GM23338 (cell line): ENCODE results near the gene RBL1. TPM values are rescaled to one million over a fixed set of nuclear protein-coding genes. Genes with fewer than 3 reads are reported as not detected.
"Not testable (repeated sequence)": the region's sequence is repeated elsewhere in the genome, so short reads cannot be mapped to it uniquely, and the experiment has no call there.

ENCODE experiments used
- ATAC-seq: fragments of 200-7000 bp; cut with Tn5 transposase; 3 replicates; pipeline ENCODE4 v1.9.1; 2020
- DNase-seq: peaks from one replicate; pipeline ENCODE4 v3.0.0-alpha.2; 2015; ENCODE audit warnings: low spot score
- H2AFZ ChIP-seq: fragments of 200-600 bp; sonication (generic); 2 replicates; pipeline ENCODE4 v1.8.0; 2016; ENCODE audit warnings: antibody characterized with exemption, mild to moderate bottlenecking, moderate library complexity
- H3F3A ChIP-seq: fragments of 200-600 bp; sonication (generic); replicated peaks from 2 replicates; pipeline ENCODE4 v1.8.0; 2017; ENCODE audit warnings: antibody characterized with exemption, mixed run types, low read depth
- H3K27ac ChIP-seq: fragments of 200-600 bp; sonication (generic); 2 replicates; pipeline ENCODE4 v1.6.1; 2016; ENCODE audit warnings: low read depth
- H3K27me3 ChIP-seq: fragments of 200-600 bp; sonication (generic); 2 replicates; pipeline ENCODE4 v1.8.0; 2016; ENCODE audit warnings: mild to moderate bottlenecking, mixed run types, moderate library complexity; ENCODE audit not compliant: insufficient read depth
- H3K36me3 ChIP-seq: fragments of 200-600 bp; sonication (generic); 2 replicates; pipeline ENCODE4 v1.8.0; 2016; ENCODE audit warnings: mild to moderate bottlenecking; ENCODE audit not compliant: insufficient read depth
- H3K4me1 ChIP-seq: fragments of 200-600 bp; sonication (generic); 2 replicates; pipeline ENCODE4 v1.8.0; 2016; ENCODE audit warnings: mild to moderate bottlenecking, moderate library complexity; ENCODE audit not compliant: insufficient read depth
- H3K4me2 ChIP-seq: fragments of 200-600 bp; sonication (generic); 2 replicates; pipeline ENCODE4 v1.7.1; 2017; ENCODE audit warnings: mixed run types
- H3K4me3 ChIP-seq: fragments of 200-600 bp; sonication (generic); 2 replicates; pipeline ENCODE4 v1.6.1; 2016; ENCODE audit warnings: mixed run types
- H3K79me2 ChIP-seq: fragments of 200-600 bp; sonication (generic); replicated peaks from 2 replicates; pipeline ENCODE4 v1.8.0; 2017; ENCODE audit warnings: mild to moderate bottlenecking; ENCODE audit not compliant: insufficient read depth
- H3K9me2 ChIP-seq: fragments of 200-600 bp; sonication (generic); 2 replicates; pipeline ENCODE4 v1.8.0; 2017; ENCODE audit not compliant: insufficient read depth
- H4K20me1 ChIP-seq: fragments of 200-600 bp; sonication (generic); replicated peaks from 2 replicates; pipeline ENCODE4 v1.8.0; 2017; ENCODE audit warnings: mild to moderate bottlenecking; ENCODE audit not compliant: insufficient read depth
- H3K27ac Mint-ChIP-seq: 2 replicates; pipeline ENCODE4 v1.8.0; 2020; ENCODE audit warnings: inconsistent platforms, mild to moderate bottlenecking, moderate library complexity, mixed read lengths
- H3K27me3 Mint-ChIP-seq: 3 replicates; pipeline ENCODE4 v1.8.0; 2022; ENCODE audit warnings: low read depth, mild to moderate bottlenecking, moderate library complexity, mixed read lengths, inconsistent platforms; ENCODE audit not compliant: insufficient read depth, poor library complexity
- H3K36me3 Mint-ChIP-seq: 3 replicates; pipeline ENCODE4 v1.8.0; 2021; ENCODE audit warnings: low read depth, mild to moderate bottlenecking, inconsistent platforms, moderate library complexity, mixed read lengths
- H3K4me1 Mint-ChIP-seq: 3 replicates; pipeline ENCODE4 v1.8.0; 2020; ENCODE audit warnings: mild to moderate bottlenecking, inconsistent platforms, mixed read lengths
- H3K4me3 Mint-ChIP-seq: 3 replicates; pipeline ENCODE4 v1.8.0; 2021; ENCODE audit warnings: moderate library complexity, mild to moderate bottlenecking, inconsistent platforms, mixed read lengths
- H3K9me3 Mint-ChIP-seq: 3 replicates; pipeline ENCODE4 v1.8.0; 2020; ENCODE audit warnings: moderate library complexity, mild to moderate bottlenecking, inconsistent platforms, mixed read lengths
- EZH2 ChIP-seq: fragments of 200-600 bp; sonication (generic); IDR thresholded peaks from one replicate; pipeline ENCODE4 v1.8.0; 2017; ENCODE audit warnings: antibody characterized with exemption, mild to moderate bottlenecking, low read depth; ENCODE audit not compliant: unreplicated experiment
- JUNB ChIP-seq: IDR thresholded peaks from one replicate; pipeline ENCODE4 v1.6.1; 2016; ENCODE audit warnings: antibody characterized with exemption; ENCODE audit not compliant: unreplicated experiment
- NANOG ChIP-seq: IDR thresholded peaks from 2 replicates; pipeline ENCODE4 v1.6.1; 2016; ENCODE audit warnings: antibody characterized with exemption, borderline replicate concordance
- STAT1 ChIP-seq: IDR thresholded peaks from one replicate; pipeline ENCODE4 v1.6.1; 2016; ENCODE audit warnings: antibody characterized with exemption; ENCODE audit not compliant: unreplicated experiment
- ZNF114 ChIP-seq: fragments of 250-450 bp; sonication (Bioruptor Pico); IDR thresholded peaks from 2 replicates; pipeline ENCODE4 v1.5.0; 2020; ENCODE audit warnings: mild to moderate bottlenecking, moderate library complexity
- polyA plus RNA-seq: library from polyadenylated mRNA; unstranded; fragments of >200 nt; fragmentation: Nextera tagmentation; extraction: Ambion mirVana; gene quantifications from 2 replicates; pipeline ENCODE4 v1.2.1, GENCODE V29; 2016
- total RNA-seq: library from RNA; depleted of rRNA; stranded (reverse); fragments of >200 nt; shearing (Covaris generic); gene quantifications from 2 replicates; pipeline ENCODE4 v1.2.3, GENCODE V29; 2014
- TF ChIP-seq, protein P1 (sequence below): IDR thresholded peaks from one replicate; pipeline ENCODE4 v1.6.1; 2018; ENCODE audit warnings: antibody characterized with exemption; ENCODE audit not compliant: unreplicated experiment
- TF ChIP-seq, protein P2 (sequence below), 2 experiments: fragments of 200-600 bp in 1 of 2; sonication (generic) in 1 of 2; conservative IDR thresholded peaks; 2 replicates each; pipeline versions ENCODE4 v1.5.1 to v1.6.1; 2016 to 2017; ENCODE audit warnings: antibody characterized with exemption in 2 of 2, low read depth in 2 of 2, mild to moderate bottlenecking in 2 of 2, moderate library complexity in 1 of 2

Gene RBL1
- total and polyA plus RNA-seq, 2 experiments from 2014 or later = 6.4 to 12.6 TPM

DNA sequence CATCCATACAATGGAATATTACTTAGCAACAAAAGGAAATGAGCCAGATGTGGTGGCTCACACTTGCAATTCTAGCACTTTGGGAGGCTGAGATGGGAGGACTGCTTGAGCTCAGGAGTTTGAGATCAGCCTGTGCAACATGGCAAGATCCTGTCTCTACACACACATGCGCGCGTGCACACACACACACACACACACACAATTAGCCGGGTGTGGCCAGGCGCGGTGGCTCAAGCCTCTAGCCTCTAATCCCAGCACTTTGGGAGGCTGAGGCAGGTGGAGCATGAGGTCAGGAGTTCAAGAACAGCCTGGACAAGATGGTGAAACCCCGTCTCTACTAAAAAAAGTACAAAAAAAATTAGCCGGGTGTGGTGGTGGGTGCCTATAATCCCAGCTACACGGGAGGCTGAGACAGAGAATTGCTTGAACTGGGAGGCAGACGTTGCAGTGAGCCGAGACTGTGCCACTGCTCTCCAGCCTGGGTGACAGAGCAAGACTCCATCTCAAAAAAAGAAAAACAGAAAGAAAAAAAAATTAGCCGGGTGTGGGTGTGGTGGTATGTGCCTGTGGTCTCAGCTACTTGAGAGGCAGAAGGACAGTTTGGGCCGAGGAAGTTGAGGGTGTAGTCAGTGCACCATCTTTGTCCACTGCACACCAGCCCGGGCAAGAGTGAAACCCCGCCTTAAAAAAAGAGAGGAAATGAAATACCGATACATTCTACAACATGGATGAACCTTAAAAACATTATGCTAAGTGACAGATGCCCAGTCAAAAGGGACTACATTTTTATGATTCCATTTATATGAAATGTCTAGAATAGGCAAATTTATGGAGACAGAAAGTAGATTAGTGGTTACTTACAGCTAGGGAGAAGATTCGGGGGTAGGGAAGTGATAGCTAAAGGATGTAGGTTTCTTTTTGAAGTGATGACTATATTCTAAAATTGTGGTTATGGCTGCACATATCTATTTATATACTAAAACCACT is 52.5 kb downstream of the RBL1 start (continued):
- TF ChIP-seq, protein P1, sequence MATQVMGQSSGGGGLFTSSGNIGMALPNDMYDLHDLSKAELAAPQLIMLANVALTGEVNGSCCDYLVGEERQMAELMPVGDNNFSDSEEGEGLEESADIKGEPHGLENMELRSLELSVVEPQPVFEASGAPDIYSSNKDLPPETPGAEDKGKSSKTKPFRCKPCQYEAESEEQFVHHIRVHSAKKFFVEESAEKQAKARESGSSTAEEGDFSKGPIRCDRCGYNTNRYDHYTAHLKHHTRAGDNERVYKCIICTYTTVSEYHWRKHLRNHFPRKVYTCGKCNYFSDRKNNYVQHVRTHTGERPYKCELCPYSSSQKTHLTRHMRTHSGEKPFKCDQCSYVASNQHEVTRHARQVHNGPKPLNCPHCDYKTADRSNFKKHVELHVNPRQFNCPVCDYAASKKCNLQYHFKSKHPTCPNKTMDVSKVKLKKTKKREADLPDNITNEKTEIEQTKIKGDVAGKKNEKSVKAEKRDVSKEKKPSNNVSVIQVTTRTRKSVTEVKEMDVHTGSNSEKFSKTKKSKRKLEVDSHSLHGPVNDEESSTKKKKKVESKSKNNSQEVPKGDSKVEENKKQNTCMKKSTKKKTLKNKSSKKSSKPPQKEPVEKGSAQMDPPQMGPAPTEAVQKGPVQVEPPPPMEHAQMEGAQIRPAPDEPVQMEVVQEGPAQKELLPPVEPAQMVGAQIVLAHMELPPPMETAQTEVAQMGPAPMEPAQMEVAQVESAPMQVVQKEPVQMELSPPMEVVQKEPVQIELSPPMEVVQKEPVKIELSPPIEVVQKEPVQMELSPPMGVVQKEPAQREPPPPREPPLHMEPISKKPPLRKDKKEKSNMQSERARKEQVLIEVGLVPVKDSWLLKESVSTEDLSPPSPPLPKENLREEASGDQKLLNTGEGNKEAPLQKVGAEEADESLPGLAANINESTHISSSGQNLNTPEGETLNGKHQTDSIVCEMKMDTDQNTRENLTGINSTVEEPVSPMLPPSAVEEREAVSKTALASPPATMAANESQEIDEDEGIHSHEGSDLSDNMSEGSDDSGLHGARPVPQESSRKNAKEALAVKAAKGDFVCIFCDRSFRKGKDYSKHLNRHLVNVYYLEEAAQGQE = no peak
- TF ChIP-seq STAT1 (no peak), EZH2 (no peak), ZNF114 (CRISPR knock-in tag) (no peak), NANOG (no peak), JUNB (no peak)
- TF ChIP-seq, protein P2, sequence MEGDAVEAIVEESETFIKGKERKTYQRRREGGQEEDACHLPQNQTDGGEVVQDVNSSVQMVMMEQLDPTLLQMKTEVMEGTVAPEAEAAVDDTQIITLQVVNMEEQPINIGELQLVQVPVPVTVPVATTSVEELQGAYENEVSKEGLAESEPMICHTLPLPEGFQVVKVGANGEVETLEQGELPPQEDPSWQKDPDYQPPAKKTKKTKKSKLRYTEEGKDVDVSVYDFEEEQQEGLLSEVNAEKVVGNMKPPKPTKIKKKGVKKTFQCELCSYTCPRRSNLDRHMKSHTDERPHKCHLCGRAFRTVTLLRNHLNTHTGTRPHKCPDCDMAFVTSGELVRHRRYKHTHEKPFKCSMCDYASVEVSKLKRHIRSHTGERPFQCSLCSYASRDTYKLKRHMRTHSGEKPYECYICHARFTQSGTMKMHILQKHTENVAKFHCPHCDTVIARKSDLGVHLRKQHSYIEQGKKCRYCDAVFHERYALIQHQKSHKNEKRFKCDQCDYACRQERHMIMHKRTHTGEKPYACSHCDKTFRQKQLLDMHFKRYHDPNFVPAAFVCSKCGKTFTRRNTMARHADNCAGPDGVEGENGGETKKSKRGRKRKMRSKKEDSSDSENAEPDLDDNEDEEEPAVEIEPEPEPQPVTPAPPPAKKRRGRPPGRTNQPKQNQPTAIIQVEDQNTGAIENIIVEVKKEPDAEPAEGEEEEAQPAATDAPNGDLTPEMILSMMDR (conservative IDR thresholded peaks at IDR 0.05; ENCODE audit: low read depth in 2 of 2) = no peak

DNA sequence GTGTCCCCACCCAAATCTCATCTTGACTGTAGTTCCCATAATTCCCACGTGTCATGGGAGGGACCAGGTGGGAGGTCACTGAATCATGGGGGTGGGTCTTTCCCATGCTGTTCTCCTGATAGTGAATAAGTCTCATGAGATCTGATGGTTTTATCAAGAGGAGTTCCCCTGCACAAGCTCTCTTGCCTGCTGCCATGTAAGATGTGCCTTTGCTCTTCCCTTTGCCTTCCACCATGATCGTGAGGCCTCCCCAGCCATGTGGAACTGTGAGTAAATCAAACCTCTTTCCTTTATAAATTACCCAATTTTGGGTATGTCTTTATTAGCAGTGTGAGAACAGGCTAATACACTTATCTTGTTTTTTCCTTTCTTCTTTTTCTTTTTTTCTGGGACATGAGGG is 56.4 kb downstream of the RBL1 start:
- peaks cover 77% of the 10 kb centered on the region for H3K36me3 Mint-ChIP-seq
- H3K4me1 ChIP-seq, H4K20me1 ChIP-seq, H3K9me3 Mint-ChIP-seq, H3K27ac ChIP-seq, H3K4me3 Mint-ChIP-seq, H2AFZ ChIP-seq, H3K4me1 Mint-ChIP-seq, H3K27me3 ChIP-seq, ATAC-seq, H3K4me3 ChIP-seq, H3K27me3 Mint-ChIP-seq, H3K9me2 ChIP-seq, H3F3A ChIP-seq, H3K27ac Mint-ChIP-seq, DNase-seq, H3K79me2 ChIP-seq, H3K4me2 ChIP-seq: not testable (repeated sequence)
- H3K36me3 ChIP-seq = peaks cover 22% of the 10 kb centered on the region
